Measurements from ENCODE around the gene GLRX5.
"Not testable (repeated sequence)": the region's sequence is repeated elsewhere in the genome, so short reads cannot be mapped to it uniquely, and the experiment has no call there.

Gene GLRX5

GRCh38 chr14:95559203-95559602 lies 24.4 kb downstream of the GLRX5 start:
- no peak for DNase-seq (ENCODE audit: low read depth)

- peak; percentile 75 for DNase-seq (ENCODE audit: low read depth)
These were observed 26.2 kb downstream of the GLRX5 start for GRCh38 chr14:95561001-95561412.

- DNase-seq (ENCODE audit: low read depth): no peak
These were observed 28.2 kb downstream of the GLRX5 start for GRCh38 chr14:95562892-95563685.

DNA sequence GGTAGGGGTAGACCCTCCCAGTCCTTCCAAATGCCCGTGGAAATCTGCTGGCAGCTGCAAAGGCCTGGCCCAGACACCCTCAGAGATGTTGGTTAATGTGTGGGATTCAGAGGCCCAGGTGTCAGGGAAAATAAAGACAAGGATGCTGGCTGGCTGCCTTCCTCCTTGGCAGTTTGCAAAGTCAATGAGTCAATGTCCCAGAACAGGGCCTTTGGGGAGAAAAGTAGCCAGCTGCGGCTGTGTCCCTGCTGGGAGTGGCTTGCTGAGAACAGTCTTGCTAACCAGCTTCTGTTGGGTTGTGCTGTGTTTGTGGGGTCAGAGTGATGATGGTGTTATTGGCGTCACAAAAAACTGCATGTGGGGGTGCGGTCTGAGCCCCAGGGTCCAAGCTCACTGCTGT lies 29.2 kb downstream of the GLRX5 start:
- DNase-seq (ENCODE audit: low read depth): no peak

- no peak for DNase-seq (ENCODE audit: low read depth)
These were observed 34.6 kb downstream of the GLRX5 start for GRCh38 chr14:95569440-95569839.

DNA sequence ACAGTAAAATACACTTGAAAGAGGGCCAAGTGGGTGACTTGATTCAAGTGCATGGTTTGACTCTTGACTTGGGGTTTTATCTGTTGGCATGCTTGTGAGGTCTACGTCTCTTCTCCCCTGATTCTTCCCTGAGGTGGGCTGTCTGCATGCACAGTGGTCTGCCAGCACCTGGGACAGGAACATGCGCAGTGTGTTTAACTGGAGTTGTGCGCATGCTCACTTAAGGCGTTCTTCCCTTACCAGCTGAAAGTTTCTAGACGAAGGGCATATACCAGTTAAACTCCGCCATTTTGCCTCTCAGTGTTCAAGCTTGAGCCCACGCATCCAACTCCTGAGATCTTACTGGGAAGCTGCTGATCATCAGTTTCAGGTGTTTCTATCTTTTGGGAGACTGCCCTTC lies 38.5 kb downstream of the GLRX5 start:
- DNase-seq (ENCODE audit: low read depth): no peak

DNA sequence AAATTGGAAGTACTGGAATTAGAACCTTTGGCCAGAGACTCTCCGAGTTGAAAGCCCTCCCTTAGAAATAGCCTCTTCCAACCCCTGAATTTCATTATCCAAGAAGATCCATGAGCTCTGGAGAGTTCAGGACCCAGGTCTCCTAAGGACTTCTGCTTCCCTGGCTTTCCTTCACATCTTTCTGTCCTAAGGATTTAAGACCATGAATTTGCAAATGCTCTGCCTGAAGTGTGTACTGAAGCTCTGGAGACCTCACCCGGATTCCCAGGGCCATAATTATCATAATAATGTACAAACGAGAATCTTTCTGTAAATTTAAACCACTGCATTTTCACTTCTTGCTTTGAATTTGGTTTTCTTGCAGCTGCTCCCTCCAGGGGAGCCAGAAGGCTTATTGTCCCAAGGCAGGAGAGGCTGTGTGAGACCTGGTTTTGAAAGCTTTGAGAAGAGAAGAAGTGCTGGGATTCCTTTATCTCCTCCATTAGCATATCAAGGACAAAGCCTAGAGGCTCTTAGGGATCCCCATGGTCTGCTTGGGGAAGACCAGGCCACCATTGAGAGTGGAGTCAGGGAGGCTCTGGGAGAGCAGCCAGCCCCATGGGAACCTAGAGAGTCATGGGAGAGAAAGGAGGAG lies 41.1 kb downstream of the GLRX5 start:
- DNase-seq (ENCODE audit: low read depth): no peak

DNA sequence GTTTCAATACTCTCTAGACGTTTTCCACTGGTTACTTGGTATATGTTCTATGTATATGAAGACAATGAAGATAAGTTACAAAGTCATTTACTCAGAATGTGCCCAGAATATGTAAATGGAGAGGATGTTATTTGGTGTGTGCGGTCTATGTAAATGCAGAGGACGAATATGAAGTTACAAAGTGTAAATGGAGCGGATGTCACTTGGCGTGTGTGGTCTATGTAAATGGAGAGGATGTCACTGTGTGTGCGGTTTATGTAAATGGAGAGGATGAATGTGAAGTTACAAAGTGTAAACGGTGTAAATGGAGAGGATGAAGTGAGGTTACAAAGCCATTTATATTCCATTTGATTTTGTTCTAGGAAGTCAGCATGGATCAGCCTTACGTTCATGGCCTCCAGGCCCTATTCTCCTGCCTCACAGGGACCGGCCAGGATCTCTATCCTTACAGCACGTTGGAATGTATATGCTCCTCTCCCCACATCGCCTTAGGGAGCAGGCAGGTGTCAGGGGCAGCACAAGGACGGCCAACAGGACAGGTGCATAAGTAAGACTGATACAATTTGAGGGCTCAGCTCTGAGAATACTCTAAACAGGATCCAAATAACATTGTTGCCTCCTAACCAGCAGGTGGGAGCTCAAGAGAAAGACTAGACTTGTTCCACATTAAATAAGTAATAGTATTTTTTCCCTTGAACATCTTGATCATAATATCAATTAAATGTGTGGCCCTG lies 42.4 kb downstream of the GLRX5 start:
- no peak for DNase-seq (ENCODE audit: low read depth)

GRCh38 chr14:95577870-95578269 lies 43.0 kb downstream of the GLRX5 start:
- no peak for DNase-seq (ENCODE audit: low read depth)

GRCh38 chr14:95583836-95584617 lies 49.2 kb downstream of the GLRX5 start:
- not testable (repeated sequence) for DNase-seq (ENCODE audit: low read depth)

- no peak for DNase-seq (ENCODE audit: low read depth)
These were observed 51.2 kb downstream of the GLRX5 start for GRCh38 chr14:95585953-95586620.

DNA sequence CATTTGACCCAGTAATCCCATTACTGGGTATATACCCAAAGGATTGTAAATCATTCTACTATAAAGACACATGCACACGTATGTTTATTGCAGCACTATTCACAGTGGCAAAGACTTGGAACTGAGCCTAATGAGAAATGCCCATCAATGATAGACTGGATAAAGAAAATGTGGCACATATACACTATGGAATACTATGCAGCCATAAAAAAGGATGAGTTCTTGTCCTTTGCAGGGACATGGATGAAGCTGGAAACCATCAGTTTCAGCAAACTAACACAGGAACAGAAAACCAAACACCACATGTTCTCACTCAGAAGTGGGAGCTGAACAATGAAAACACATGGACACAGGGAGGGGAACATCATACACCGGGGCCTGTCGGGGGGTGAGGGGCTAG lies 56.3 kb downstream of the GLRX5 start:
- DNase-seq (ENCODE audit: low read depth): not testable (repeated sequence)

Measured in activated gamma-delta T cell treated with anti-CD3 and anti-CD28 coated beads, Interleukin-2, amount 50 U/mL, for 16 hours (primary cell).